ENCODE data around the gene MPC1.
A peak's percentile ranks its signal among the peaks of the same experiment; 100 is the strongest.
"Not testable (repeated sequence)": the region's sequence is repeated elsewhere in the genome, so short reads cannot be mapped to it uniquely, and the experiment has no call there.

The MPC1 gene

DNA sequence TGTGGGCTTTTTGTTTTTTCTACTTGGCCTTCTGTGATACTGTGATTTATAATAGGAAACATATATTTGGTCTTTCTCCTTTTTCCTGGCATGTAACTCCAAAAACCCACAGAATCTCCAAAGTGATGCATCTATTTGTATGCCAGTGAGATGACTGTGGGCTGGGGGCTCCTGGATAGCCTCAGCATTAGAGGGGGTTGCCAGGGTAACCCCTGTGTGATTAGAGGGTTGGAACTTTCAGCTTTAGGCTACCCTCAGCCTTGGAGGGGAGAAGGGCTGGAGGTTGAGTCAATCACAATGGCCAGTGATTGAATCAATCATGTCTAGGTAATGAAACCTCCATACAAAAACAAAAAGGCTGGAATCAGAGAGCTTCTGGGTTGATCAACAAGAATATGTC lies 29.8 kb downstream of the MPC1 start:
- Histone ChIP-seq H3K27me3 (ENCODE audit: insufficient read depth, poor library complexity, severe bottlenecking) (no peaks in the 10 kb centered on the region), H3K4me3 (ENCODE audit: severe bottlenecking) (no peak overlapping the region), H3K4me1 (ENCODE audit: insufficient read depth, poor library complexity, severe bottlenecking) (peaks cover 7% of the 10 kb centered on the region), H3K27ac (ENCODE audit: poor library complexity, severe bottlenecking) (no peak overlapping the region), H3K9me3 (ENCODE audit: severe bottlenecking) (no peaks in the 10 kb centered on the region), H3K36me3 (ENCODE audit: low read depth) (no peaks in the 10 kb centered on the region)
- ATAC-seq (ENCODE audit: low read depth) = no peak
- TF ChIP-seq CTCF (IDR thresholded peaks at IDR 0.05; ENCODE audit: poor library complexity, severe bottlenecking) = no peak
- DNase-seq (ENCODE audit: low spot score) = no peak

- no peaks in the 10 kb centered on the region for H3K27me3 ChIP-seq (ENCODE audit: insufficient read depth, poor library complexity, severe bottlenecking)
- DNase-seq (ENCODE audit: low spot score) (no peak), ATAC-seq (ENCODE audit: low read depth) (peak; percentile 71)
- TF ChIP-seq CTCF (IDR thresholded peaks at IDR 0.05; ENCODE audit: poor library complexity, severe bottlenecking) = no peak
- no peaks in the 10 kb centered on the region for H3K9me3 ChIP-seq (ENCODE audit: severe bottlenecking)
- no peak overlapping the region for H3K4me3 ChIP-seq (ENCODE audit: severe bottlenecking)
- peaks cover 7% of the 10 kb centered on the region for H3K4me1 ChIP-seq (ENCODE audit: insufficient read depth, poor library complexity, severe bottlenecking)
- H3K27ac ChIP-seq (ENCODE audit: poor library complexity, severe bottlenecking) = no peak overlapping the region
- no peaks in the 10 kb centered on the region for H3K36me3 ChIP-seq (ENCODE audit: low read depth)
Measured at GRCh38 chr6:166351715-166352285, 30.9 kb downstream of the MPC1 start.

GRCh38 chr6:166348305-166348949 lies 34.3 kb downstream of the MPC1 start:
- no peak for TF ChIP-seq CTCF (IDR thresholded peaks at IDR 0.05; ENCODE audit: poor library complexity, severe bottlenecking)
- Histone ChIP-seq H3K9me3 (ENCODE audit: severe bottlenecking) (no peaks in the 10 kb centered on the region), H3K27me3 (ENCODE audit: insufficient read depth, poor library complexity, severe bottlenecking) (no peaks in the 10 kb centered on the region), H3K4me1 (ENCODE audit: insufficient read depth, poor library complexity, severe bottlenecking) (peaks cover 9% of the 10 kb centered on the region), H3K27ac (ENCODE audit: poor library complexity, severe bottlenecking) (no peak overlapping the region), H3K36me3 (ENCODE audit: low read depth) (no peaks in the 10 kb centered on the region), H3K4me3 (ENCODE audit: severe bottlenecking) (no peak overlapping the region)
- DNase-seq (ENCODE audit: low spot score) = no peak
- ATAC-seq (ENCODE audit: low read depth) = no peak

DNA sequence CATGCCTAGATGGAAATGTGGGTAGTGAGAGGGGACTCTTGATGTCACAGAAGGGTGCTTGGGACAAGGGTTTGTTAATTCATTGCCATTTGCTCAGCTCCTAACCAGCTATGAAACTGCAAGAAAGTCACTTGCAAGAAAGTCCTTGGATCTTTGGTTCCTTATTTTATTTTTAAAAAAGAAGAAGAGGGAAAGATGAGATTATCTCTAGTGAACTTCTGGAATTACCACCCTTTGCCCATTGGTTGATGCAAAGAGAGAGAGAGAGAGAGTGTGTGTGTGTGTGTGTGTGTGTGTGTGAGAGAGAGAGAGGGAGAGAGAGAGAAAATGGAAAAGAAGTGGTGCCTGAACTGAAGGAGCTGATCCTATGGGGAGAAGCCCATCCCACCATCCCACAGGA lies 35.8 kb downstream of the MPC1 start:
- H3K36me3 ChIP-seq (ENCODE audit: low read depth) = no peaks in the 10 kb centered on the region
- no peaks in the 10 kb centered on the region for H3K9me3 ChIP-seq (ENCODE audit: severe bottlenecking)
- no peak overlapping the region for H3K27ac ChIP-seq (ENCODE audit: poor library complexity, severe bottlenecking)
- no peak for TF ChIP-seq CTCF (IDR thresholded peaks at IDR 0.05; ENCODE audit: poor library complexity, severe bottlenecking)
- peaks cover 10% of the 10 kb centered on the region for H3K4me1 ChIP-seq (ENCODE audit: insufficient read depth, poor library complexity, severe bottlenecking)
- DNase-seq (ENCODE audit: low spot score) = no peak
- no peak for ATAC-seq (ENCODE audit: low read depth)
- H3K4me3 ChIP-seq (ENCODE audit: severe bottlenecking) = no peak overlapping the region
- H3K27me3 ChIP-seq (ENCODE audit: insufficient read depth, poor library complexity, severe bottlenecking) = no peaks in the 10 kb centered on the region

GRCh38 chr6:166346449-166346848 lies 36.3 kb downstream of the MPC1 start:
- no peak for TF ChIP-seq CTCF (IDR thresholded peaks at IDR 0.05; ENCODE audit: poor library complexity, severe bottlenecking)
- Histone ChIP-seq H3K4me3 (ENCODE audit: severe bottlenecking) (no peak overlapping the region), H3K9me3 (ENCODE audit: severe bottlenecking) (no peaks in the 10 kb centered on the region), H3K27me3 (ENCODE audit: insufficient read depth, poor library complexity, severe bottlenecking) (no peaks in the 10 kb centered on the region), H3K36me3 (ENCODE audit: low read depth) (no peaks in the 10 kb centered on the region), H3K27ac (ENCODE audit: poor library complexity, severe bottlenecking) (no peak overlapping the region), H3K4me1 (ENCODE audit: insufficient read depth, poor library complexity, severe bottlenecking) (peaks cover 5% of the 10 kb centered on the region)
- DNase-seq (ENCODE audit: low spot score) = no peak
- ATAC-seq (ENCODE audit: low read depth) = no peak

GRCh38 chr6:166345672-166346071 lies 37.1 kb downstream of the MPC1 start:
- not testable (repeated sequence) for H3K27me3 ChIP-seq (ENCODE audit: insufficient read depth, poor library complexity, severe bottlenecking)

DNA sequence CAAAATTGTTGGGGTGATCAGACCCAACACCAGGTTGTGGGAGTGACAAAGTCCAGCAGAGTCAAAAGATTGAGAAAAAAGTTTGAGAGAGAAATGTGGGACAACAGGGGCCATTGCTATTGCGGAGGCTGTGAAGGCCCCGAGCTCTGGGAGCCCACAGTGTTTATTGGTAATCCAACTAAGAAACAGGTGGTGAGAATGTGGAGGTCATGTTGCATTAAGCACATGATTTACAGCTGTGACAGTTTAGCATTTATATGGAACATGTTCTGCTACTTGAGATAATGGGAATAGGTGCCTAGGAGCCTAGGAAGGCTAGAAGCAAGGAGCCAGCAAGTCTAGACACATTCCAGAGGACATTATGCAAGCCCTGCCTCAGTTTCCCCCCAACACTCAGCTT lies 37.8 kb downstream of the MPC1 start:
- not testable (repeated sequence) for H3K4me1 ChIP-seq (ENCODE audit: insufficient read depth, poor library complexity, severe bottlenecking); H3K27me3 ChIP-seq (ENCODE audit: insufficient read depth, poor library complexity, severe bottlenecking); DNase-seq (ENCODE audit: low spot score); H3K36me3 ChIP-seq (ENCODE audit: low read depth); H3K27ac ChIP-seq (ENCODE audit: poor library complexity, severe bottlenecking); ATAC-seq (ENCODE audit: low read depth); H3K9me3 ChIP-seq (ENCODE audit: severe bottlenecking); H3K4me3 ChIP-seq (ENCODE audit: severe bottlenecking)

More at GRCh38 chr6:166345672-166346071, 37.1 kb downstream of the MPC1 start:
- not testable (repeated sequence) for H3K4me1 ChIP-seq (ENCODE audit: insufficient read depth, poor library complexity, severe bottlenecking); ATAC-seq (ENCODE audit: low read depth); H3K4me3 ChIP-seq (ENCODE audit: severe bottlenecking); H3K27ac ChIP-seq (ENCODE audit: poor library complexity, severe bottlenecking); H3K9me3 ChIP-seq (ENCODE audit: severe bottlenecking); H3K36me3 ChIP-seq (ENCODE audit: low read depth); DNase-seq (ENCODE audit: low spot score)

All from RWPE2 (cell line).